HG03064 (cell line): ENCODE measurements around the gene DPPA5.
"Not testable (repeated sequence)": the region's sequence is repeated elsewhere in the genome, so short reads cannot be mapped to it uniquely, and the experiment has no call there.

ENCODE experiments used
- ATAC-seq: cut with Tn5 transposase; IDR thresholded peaks from one replicate; pipeline ENCODE4 v1.9.1; 2021; ENCODE audit warnings: low read depth; ENCODE audit not compliant: unreplicated experiment

DPPA5 gene

DNA sequence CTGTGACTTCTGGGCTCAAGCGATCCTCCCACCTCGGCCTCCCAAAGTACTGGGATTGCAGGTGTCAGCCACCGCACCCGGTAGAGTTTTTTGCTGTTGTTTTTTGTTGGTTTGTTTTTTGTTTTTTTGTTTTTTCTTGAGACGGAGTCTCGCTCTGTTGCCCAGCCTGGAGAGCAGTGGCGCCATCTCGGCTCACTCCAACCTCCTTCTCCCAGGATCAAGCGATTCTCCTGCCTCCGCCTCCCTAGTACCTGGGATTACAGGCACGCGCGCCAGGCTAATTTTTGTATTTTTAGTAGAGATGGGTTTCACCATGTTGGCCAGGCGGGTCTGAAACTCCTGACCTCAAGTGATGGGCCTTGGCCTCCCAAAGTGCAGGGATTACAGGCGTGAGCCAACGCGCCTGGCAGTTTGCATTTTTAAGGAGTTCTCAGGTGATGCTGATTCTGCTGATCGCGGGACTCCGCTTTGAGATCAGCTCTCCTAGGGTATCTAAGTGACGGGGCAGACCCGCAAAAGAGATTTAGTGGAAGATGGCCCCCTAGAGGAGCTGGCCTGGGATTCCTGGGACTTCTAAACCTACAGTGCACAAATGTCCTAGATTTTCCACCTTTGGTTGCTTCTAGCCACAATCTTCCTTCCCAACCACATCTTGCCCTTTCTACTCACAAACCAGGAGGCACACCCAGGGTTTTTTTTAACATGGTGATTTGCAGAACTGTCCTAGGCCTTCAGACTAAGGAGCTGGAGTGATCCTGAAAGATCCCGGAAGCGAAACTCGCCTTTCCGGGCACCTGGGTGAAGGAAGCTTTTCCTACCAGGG lies 45.2 kb downstream of the DPPA5 start:
- no peak for ATAC-seq

- not testable (repeated sequence) for ATAC-seq
Measured at GRCh38 chr6:73303773-73304172, 50.3 kb downstream of the DPPA5 start.
